ENCODE measurements around the gene SGMS1.
"Not testable (repeated sequence)": the region's sequence is repeated elsewhere in the genome, so short reads cannot be mapped to it uniquely, and the experiment has no call there.

The SGMS1 gene

GRCh38 chr10:50579491-50580261 lies 44.1 kb downstream of the SGMS1 start:
- DNase-seq, result no peak

- DNase-seq, result no peak
Observed at GRCh38 chr10:50578949-50579348, 44.8 kb downstream of the SGMS1 start.

- DNase-seq, result no peak
Observed at GRCh38 chr10:50577681-50578350, 45.9 kb downstream of the SGMS1 start.

- no peak for DNase-seq
Observed at GRCh38 chr10:50577010-50577409, 46.7 kb downstream of the SGMS1 start.

- DNase-seq, result no peak
Observed at GRCh38 chr10:50576245-50576815, 47.4 kb downstream of the SGMS1 start.

DNA sequence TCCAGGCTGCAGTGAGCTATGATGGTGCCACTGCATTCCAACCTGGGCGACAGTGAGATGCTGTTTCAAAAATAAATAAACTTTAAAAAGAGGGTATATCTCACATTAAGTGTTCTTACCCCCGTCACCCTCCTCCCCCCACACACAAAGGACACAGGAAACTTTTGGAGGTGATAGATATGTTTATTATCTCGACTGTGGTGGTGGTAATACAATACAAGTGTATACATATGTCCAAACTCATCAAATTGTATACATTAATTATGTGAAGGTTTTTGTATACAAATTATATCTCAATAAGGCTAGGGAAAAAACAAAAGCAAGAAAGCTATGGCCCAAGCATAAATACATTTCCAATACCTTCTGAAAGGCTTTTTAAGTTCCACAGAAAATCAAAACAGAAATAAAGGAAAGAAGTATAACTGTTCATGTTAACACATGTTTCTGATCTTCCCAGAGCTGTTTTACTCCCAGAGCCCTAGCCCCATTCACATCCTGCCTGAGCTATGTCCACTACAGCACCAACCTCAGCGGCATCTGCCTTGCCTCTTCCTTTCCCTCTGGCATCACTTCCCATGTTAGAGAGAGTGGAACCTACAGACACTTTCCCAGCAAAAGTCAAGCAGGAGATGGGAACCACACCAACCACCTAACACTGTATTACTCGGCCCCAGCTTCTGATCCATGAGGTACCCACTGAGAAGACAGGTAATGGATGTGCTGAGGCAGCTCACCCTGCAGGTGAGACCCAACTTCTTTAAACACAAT lies 48.1 kb downstream of the SGMS1 start:
- DNase-seq, result no peak

DNA sequence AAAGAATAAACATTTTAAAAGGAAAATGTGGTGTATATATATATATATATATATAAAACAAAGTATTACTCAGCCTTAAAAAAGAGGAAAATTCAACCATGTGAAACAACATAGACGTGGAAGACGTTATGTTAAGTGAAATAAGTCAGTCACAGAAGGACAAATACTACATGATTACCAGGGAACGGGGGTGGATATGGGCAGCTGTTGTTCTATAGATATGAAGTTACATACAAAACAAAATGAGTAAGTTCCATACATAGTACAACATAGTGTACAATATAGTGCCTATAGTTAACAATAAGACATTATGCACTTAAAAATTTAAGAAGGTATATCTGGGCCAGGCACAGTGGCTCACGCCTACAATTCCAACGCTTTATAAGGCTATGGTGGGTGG lies 48.8 kb downstream of the SGMS1 start:
- no peak for DNase-seq

- no peak for DNase-seq
Observed at GRCh38 chr10:50574305-50574704, 49.5 kb downstream of the SGMS1 start.

- DNase-seq, result no peak
Observed at GRCh38 chr10:50572017-50572491, 51.7 kb downstream of the SGMS1 start.

GRCh38 chr10:50568750-50569149 lies 55.0 kb downstream of the SGMS1 start:
- not testable (repeated sequence) for DNase-seq

GRCh38 chr10:50567384-50567783 lies 56.4 kb downstream of the SGMS1 start:
- peak; percentile 59 for DNase-seq

DNA sequence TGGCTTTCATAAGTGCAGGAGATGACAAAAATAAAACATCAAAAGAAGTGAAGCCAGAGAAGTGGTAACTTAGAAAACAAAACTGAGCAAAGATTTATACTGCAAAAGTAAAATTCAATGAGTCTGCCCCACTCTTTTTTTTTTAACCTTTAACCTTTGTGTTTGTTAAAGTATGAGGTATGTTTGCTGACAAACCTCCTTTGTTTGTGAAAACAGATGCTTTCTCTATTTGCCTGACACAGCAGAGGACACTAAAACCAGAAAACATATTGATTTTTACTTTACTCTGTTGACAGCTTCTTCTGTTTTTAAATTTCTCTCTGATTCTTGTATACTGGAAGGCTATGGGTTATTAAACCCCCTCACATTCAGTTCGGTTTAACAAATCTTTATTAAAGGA lies 57.6 kb downstream of the SGMS1 start:
- DNase-seq, result no peak

DNA sequence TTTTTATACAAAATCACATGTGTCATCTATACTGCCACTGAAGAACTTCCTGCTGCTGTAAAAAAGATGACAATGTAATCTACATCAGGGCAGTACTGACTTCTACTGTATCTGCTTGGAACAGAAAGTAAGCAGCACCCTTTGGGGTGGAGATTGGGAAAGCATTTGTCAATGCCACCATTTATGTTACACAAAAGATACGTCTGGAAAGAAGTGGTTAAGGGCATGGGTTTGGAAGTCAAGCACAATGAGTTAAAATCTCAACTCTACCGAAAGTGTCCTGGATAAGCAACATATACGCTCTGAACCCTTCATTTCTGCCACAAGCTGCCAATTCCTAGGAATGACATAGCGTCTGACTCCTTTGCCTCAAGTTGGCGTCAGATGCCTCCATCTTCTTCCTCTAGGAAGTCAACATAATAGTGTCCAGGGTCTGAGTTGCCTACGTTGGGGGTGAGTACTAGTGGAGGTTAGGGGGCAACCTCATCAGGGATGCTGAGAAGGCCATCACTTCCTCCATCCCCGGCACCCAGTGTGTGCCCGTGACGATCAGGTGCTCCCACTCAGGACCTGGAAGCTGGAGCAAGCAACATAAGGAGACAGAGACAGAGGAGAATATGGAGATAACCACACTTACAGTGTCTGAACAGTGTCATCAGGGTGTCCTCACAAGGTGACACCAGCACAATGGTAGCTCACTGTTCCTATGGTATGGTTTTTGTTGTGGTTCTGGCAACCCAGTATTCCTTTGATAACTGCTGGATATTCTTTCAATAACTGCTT lies 58.3 kb downstream of the SGMS1 start:
- no peak for DNase-seq

DNA sequence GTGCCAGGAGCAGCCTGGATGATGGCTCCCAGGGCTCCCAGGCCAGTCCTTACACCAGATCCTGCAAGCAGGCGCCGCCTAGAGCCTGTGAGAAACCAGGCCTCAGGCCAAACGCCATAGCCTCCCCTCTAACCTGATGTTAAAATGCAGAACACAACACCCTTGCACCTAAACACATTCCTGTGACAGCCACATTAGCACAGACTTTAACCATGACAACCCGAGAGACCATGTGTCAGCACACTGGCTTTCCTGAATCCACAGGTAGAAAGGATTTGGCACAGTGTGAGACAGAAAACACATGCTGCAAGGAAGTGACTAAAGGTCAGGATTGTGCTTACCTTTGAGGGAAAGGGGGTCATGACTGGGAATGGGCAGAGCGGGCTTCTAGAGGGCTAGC lies 59.9 kb downstream of the SGMS1 start:
- DNase-seq, result no peak

DNA sequence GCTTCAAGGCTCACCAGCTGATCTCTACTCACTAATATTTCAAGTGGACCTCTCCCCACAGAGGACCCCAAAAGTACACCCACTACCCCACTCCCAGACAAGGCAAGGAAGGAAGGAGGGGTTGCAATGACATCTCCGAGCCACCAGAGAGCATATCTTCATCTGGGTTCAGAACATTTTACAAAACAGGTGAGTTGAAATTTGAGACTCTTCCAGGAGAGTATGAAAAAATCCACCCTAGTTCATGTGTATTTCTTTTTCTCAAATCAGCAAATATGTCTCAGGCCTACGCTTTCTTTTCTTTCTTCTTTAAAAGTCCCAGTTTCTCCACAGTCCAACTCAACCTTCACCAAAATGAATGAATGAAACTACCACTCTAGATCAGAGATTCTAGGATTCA lies 61.9 kb downstream of the SGMS1 start:
- peak; percentile 21 for DNase-seq

DNA sequence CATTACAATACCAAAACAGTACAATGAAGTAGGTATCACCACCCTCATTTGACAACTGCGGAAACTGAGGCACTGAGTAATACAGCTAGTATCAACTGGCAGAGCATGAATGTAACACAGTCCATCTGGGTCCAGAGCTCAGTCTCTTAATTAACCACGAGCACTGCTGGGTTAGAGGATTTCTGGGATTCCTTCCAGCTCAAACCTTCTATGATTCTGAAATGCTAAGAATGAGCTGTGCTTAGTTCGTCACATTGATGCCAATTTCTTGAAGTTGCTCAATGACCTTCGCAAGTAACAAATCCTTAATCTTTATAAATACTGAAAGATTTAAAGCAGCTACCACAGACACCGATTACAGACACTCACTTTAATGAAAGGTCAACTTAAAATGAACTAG lies 62.5 kb downstream of the SGMS1 start:
- no peak for DNase-seq

- DNase-seq, result no peak
Observed at GRCh38 chr10:50560370-50560769, 63.4 kb downstream of the SGMS1 start.

DNA sequence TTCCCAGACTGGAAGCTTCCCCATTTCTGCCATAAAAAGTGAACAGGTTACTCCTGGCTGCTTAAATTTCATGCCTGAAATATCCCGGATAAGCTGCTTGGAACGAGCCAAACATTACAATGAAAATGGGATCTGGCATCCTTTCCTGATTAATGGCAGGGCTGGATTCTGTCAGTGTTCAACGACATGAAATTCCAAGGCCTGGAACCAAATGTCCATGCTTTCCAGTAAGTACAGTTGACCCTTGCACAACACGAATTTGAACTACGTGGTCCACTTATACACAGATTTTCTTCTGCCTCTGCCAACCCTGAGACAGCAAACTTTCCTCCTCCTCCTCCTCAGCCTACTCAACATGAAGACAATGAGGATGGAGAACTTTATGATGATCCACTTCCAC lies 65.4 kb downstream of the SGMS1 start:
- DNase-seq, result no peak

DNA sequence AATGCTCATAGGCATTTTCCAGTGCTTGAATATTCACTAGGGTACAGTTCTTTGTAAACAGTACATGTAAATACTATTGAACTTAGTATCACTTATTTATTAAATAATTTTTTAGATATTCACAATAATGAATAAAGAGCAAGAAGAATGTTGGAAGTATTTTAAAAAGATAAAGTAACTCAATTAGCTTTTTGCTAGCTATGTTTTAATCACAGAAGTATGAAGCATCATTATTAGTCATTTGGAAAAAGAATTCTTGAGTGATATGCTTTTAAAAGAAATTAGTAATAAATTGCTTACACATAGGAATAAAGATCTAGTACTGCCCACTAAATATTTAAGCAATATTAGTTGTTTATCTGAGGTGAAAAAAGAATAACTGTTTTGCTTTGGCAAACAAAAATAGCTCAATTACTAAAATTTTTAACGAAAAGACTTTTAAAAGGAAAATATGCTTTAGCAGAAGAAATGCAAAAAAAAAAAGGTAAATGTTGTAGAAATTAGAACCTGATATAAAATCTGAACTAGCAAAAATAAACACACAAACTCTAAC lies 66.5 kb downstream of the SGMS1 start:
- DNase-seq, result no peak

GRCh38 chr10:50556237-50557120 lies 67.3 kb downstream of the SGMS1 start:
- DNase-seq, result no peak

- peak; percentile 9 for DNase-seq
Observed at GRCh38 chr10:50554995-50555568, 68.7 kb downstream of the SGMS1 start.
